Measurements from ENCODE around the gene MTPN.

Gene MTPN

DNA sequence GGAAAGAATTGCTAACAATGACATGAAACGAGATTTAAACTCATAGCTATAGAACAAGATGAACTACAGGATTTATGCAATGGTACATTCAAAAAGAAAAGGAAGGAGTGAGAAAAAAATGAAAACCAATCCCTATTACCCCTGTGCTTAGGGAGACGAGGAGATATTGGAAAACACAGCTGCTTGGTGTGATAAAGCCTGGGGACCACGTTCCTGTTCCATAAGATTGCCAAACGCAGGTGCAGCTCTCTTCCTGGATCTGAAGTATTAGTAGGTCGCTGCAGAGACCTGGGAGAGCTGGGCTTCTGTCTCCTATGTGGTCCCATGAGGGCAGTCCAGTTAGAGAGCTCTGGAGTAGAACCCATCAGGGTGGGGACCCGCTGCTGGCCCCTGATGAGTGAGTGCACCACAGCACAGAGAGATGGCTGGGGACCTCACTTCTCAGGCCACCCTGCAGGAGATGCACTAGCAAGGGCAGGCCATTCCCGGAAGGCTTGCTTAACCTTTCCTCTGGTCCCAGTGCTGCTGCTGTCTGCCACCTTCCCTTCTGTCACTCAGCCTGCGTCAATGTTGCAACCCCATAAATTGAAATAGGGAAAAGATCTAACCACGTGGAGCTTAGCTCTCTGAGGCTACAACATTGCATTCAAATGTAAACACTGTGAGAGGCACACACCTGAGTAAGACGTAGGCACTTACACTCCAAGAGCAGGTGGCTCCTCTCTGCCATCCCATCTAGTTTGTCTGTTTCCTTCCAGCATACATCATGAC lies 57.9 kb downstream of the MTPN start:
- no peak for DNase-seq

DNA sequence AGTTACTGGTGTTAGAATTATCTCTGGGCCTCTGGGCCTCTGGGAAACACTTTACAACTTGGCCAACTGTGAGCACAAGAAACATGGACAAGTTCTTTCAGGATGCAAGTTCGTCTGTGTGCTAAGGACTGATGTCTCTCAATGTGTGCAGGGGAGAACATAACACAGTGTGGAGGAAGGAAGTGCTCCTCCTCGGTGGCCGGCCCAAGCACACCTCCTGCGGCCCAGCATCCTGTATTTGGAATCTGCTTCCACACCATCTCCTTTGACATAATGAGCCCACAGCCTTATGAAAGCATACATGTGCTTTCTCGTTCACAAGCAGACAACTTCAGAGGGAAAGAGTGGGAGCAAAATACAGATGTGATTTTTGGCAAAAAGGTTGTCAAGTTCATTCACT lies 59.0 kb downstream of the MTPN start:
- DNase-seq, result no peak

DNA sequence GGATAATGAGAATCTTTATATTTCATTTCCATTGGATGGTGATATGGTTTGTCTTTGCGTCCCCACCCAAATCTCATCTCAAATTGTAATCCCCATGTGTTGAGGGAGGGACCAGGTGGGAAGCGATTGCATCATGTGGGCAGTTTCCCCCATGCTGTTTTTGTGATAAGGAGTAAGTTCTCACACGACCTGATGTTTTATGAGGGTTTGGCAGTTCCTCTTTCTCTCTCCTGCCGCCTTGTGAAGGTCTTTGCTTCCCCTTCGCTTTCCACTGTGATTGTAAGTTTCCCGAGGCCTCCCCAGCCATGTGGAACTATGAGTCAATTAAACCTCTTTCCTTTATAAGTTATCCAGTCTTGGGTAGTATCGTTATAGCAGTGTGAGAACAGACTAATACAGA lies 59.4 kb downstream of the MTPN start:
- DNase-seq, result peak; percentile 62

DNA sequence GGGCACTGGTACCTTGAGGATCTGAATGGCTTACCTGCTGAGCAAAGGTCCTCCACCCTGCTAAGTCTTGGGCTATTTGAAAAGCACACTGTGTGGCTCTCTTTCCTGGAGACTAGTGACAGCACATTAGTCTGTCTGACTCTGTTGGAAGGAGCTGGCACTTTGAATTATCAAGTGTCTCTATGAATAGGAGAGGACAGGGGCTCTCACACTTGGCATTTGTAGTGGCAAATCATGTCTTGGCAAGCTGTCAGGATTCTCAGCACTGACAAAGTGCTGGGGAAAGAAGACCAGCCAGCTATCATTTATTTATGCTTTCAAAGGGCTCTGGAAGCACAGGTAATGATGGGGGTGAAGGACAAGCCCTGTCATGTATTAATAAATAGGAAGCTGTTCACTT lies 62.8 kb downstream of the MTPN start:
- no peak for DNase-seq

DNA sequence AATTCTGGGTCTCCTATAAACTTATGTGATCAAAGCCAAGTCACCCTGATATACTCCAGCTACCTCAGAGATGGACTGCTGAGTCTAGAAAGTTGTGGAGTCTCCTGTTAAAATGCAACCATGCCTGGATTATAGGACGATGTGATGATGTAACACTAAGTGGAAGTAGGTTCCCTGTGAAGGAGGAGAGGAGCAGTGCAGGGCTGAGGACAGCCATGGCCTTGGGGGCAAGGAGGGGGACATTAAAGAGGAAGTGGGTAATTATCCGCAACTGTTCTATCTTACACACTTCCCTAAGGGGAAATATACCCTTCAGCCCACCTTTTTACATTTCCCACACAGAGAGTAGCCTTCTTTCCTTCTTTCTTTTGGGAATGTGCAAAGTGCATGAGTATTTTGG lies 63.8 kb downstream of the MTPN start:
- DNase-seq, result no peak

DNA sequence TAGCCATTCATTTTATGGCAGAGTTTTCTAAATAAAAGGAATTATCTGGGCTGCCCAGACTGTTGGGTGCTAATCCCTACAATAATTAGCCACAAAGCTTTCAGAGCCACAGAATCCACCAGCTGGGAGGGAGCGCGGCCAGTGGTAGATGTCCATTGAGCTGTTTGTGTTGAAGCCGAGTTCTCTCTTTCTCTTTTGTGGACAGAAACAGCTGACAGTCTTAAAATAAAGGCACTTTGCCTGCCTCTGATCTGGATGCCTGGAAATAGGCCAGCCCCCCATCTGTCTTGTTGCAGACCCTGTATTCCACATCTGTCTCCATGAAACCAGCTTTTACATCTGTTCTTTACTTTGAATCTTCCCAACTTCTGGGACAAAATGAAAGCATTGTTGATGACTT lies 66.1 kb downstream of the MTPN start:
- DNase-seq, result no peak

DNA sequence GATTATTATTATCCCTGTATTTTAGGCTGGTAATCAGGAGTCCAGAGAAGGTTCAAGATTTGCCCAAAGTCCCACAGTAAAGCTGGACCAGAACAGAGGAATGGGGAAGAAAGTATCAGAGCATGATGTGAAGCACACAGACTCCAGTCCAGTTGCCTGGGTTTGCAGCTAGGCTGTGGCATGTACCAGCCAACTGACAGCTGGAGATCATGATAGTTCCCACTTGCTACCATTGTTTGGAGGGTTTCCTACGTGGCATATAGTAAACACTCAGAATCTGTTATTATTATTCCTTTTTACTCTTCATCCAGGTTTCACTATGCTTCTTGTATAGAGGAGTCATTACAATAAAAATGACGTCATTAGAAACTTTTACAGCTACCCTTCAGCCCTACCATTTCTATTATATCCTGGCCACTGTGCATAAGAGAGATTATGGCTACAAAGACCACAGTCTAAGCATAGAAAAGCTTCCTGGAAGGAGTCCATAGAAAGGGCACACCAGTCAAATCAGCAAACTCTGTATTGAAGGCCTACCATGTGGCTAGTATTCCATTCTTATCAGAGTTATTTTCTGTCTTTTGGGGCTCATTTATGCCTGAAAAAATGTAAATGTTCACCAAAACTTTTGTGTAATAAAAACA lies 66.6 kb downstream of the MTPN start:
- no peak for DNase-seq

DNA sequence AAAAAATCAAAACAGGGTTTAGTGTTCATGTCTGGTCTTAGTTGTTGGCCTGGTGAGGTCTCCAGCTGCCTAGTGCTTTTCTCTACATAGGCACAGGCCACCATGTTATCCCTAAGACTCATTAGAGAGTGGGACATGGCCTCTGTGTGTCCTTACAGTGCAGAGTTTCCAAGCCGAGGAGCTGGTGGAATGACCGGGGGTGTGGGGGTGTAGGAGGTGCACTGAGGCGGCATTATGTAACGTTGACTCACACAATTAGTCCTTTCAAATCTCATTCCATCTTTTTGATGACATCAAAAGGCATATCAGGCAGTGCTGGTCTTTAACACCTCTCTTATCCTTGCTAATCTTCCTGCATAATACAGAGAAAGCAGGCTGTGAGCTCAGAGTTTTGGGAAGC lies 71.3 kb downstream of the MTPN start:
- DNase-seq, result no peak

DNA sequence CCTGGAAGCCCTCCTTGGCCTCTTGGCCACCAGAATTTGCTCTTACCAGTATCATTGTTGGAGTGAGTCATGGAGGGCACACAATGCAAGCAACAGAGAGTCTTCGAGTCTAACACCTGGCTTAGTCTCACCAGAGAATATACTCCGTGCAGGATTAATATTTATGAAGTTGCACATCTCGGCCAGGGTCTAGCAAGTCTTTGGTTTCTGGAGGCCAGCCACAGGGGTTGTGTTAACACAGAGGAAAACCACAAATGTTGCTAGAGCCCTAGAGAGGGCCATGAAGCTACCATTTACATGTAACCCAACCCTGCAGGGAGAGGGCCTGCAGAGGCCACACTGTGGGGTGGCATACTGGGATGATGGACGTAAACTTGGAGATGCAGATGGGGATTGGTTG lies 71.8 kb downstream of the MTPN start:
- no peak for DNase-seq

DNA sequence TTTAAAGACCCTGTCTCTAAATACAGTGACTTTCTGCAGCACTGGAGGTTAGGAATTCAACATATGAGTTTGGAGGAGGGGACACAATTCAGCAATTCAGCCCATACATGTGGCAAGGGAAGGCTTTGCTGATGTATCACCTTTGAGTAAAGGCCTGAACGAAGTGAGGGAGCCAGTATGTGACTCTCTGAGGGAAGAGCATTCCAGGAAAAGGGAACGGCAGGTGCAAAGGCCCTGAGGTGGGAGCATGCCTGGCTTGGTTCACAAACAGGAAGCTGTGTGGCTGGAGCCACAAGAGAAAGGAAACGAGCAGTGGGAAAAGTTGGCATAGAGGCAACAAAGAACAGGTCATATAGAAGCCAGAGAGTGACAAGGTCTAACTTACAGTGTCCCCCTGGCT lies 72.9 kb downstream of the MTPN start:
- no peak for DNase-seq

DNA sequence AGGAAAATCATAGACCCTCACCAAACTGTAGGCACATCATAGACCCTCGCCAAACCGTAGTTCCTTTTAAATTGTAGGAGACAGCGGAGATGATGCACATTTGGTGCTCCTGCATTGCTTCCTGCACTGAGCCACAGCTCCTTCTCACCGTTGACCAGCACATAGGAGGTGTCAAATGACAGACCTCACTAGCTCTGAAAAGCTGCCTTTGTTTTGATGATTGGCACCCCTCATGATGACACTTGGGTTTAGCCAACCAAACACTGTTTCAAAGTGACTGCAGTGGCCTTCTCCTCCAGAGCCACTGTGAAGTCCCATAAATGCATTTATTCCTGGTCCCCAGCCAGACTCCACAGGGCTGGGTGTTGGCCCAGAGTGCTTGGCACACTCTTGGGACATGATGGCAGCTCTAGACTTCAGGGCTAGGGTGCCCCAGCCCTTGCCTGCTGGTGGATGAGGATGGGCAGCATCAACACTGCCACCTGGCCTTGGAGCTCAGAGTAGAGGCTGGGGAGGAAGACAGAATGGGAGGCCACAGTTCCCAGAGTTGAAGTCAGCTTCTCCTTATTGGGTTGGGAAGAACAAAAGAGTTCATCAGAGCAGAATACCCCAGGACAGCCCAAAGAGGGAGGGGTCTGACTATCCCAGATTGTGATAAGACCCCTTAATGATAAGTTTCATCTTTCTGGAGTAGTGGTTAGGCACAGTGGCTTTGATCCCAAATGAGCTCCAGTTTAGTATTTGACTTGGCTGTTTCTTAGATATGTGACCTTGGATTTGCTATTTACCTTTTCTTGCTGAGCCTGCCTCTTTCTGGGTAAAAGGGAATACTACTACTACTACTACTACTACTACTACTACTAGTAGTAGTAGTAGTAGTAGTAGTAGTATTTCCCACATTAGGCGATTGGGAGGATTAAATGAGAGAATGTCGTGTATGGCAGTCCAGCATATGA lies 75.3 kb downstream of the MTPN start:
- no peak for DNase-seq

DNA sequence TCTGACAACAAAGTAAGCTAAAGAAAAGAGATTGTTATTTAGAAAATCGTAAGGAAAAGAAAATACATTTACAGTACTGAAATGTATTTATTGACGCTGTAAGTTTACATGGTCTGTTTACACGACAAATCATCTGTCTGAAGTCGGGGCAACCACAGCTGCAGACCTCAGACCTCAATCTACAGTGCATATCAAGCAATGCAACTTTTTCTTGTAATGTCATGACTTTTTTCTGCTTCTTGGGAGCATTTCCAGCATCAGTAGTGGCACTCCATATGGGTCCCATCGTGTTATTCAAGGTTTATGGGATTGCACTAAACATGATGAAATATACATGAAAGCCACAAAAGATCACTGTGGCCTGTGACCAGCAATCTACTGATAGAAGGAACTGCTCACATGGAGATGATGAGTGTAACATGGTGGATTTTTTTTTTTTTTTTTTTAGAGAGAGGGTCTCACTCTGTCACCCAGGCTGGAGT lies 77.1 kb downstream of the MTPN start:
- DNase-seq, result no peak

DNA sequence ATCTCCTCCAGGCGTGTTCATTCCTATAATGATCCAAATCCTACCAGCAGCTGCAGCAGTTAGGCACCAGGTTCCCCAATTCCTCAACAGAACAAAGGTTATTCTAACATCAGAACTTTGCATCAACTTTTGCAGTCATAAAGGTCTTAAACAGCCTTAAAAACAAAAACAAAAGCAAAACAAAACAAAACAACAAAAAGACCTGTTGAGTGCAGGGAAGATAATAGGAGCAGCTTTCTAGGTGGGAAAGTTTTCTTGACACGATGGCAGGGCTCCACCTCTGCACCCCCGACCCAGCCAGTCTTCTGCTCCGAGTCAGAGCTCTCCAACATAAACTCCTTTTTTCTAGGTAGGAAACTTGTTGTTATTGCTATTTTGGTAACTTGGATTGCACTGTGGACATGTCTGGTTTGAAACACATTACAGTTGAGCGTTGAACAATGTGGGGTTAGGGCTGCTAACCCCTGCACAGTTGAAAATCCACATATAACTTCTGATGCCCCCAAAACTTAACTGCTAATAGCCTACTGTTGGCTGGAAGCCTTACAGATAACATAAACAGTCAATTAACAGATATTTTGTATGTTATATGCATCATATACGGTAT lies 77.6 kb downstream of the MTPN start:
- DNase-seq, result no peak

DNA sequence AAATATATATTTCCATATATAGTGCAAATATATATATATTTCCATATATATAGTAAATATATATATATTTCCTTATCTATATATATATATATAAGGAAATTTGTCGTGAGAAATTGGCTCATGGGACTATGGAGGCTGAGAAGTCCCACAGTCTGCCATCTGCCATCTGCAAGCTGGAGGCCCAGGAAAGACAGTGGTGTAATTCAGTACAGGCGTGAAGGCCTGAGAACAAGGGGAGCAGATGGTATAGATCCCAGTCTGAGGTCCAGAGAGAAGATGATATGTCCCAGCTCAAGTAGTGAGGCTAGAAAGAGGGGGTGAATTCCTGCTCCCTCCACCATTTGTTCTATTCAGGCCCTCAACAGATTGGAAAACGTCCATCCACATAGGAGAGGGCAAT lies 78.9 kb downstream of the MTPN start:
- DNase-seq, result no peak

DNA sequence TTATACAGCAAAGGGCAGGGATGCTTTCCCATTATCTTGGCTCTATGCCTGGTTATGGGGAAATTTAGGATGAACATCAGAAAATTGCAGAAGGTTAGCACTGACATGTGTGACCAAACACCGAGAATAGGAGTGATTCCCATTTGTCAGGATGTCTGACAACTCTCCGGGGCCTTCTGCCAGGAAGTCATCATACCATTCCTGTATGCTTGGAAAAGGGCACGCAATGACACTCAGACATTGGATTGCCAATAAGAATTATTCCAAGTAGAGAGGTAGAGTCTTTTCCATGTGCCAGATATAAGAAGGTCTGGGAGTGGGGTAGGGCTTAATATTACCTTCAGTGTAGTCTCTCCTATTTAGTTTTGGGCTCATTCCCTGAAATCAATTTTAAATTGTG lies 82.3 kb downstream of the MTPN start:
- DNase-seq, result no peak

DNA sequence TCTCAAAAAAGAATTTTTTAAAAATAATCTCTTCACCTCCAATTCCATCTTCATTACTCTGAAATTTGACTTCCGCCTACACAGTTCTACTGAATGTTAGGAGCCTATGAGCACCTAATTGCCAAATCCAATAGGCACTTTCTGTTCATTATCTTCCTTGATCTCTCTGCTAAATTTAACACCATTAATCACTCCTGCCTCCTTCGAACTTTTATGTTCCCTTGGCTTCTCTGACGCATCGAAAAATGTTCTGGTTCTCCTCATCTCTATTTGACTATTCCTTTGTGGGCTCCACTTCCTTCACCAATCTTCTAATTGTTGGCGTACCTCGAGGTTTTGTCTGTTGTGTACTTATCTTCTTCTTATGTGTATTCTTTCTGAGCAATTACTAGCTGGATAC lies 87.3 kb downstream of the MTPN start:
- no peak for DNase-seq

DNA sequence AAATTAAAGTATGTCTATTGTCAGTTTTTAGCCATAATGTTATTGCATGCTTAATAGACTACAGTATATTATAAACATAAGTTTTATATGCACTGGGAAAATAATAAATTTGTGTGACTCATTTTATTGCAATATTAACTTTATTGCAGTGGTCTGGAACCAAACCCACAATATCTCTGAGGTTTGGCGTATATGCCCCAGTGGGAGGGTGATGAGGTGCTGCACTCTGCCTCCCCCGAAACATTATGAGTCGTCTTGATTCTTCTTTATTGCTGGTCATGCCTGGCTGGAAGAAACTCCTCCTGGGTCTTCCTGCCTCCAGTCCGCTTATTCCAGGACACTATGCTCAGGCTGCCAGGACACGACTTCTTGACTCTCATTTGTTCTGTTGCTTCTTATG lies 88.4 kb downstream of the MTPN start:
- DNase-seq, result no peak

DNA sequence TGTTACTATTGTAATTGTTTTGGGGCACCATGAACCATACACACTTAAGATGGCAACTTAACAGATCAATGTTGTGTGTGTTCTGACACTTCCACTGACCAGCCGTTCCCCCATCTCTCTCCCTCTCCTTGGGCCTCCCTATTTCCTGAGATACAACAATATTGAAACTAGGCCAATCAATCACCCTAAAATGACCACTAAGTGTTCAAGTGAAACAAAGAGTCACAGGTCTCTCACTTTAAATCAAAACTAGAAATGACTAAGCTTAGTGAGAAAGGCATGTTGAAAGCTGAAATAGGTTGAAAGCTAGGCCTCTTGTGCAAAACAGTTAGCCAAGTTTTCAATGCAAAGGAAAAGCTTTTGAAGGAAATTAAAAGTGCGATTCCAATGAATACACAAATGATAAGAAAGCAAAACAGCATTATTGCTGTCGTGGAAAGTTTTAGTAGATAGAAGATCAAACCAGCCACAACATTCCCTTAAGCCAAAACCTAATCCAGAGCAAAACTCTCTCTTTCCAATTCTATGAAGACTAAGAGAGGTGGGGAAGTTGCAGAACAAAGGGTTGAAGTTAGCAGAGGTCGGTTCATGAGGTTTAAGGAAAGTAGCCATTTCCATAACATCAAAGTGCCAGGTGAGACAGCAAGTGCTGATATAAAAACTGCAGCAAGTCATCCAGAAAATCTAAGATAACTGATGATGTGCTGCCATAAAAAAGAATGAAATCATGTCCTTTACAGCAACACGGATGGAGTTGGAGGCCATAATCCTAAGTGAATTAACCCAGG lies 90.6 kb downstream of the MTPN start:
- no peak for DNase-seq

DNA sequence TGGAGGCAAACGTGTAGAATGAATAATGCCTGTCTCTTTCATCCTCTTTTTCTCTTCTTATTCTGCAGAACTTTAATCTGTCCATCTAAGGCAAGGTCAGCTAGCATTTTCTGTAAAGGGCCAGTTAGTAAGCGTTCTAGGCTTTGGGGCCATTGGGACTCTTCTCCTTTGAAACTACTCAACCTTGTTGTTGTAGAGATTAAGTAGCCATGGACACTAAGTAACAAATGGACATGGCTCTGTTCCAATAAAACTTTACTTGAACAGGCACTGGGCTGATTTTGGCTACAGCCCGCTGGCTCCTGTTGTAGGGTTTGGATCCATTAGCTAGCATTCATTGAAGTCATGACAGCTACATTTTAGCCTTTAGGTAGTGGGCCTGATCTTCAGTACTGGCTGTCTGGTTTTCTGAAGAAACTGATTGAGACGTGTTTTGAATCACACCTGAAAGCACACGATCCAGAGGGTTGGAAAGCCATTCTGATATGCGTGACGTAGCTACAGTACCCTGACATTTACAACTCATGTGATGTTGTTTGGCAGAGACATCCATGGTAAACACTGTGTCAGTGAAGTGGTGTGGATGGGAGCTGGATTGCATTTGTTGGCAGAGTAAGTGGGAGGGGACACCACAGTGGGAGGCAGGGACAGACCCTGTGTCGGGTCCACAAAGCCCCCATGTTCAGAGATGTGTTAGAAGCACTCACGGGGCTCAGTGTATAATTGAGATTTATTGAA lies 92.5 kb downstream of the MTPN start:
- no peak for DNase-seq

DNA sequence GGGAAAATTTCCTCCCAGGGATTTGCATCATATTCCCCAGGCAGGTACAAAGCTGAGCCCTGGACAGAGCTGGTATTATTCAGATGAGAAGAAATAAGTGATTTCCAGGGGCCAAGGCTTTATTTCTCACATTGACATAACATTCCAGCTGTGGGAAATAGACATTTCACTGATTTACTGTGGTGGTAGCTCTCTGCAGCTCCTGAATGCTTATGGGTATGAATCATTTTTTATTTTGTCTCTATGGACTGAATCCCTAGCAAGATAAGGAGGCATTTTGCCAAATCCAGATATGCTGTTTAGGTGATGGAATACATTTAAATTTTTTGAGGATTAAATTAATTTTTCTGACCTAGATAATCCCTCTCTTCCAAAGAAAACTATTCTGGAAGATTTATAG lies 97.9 kb downstream of the MTPN start:
- no peak for DNase-seq

DNA sequence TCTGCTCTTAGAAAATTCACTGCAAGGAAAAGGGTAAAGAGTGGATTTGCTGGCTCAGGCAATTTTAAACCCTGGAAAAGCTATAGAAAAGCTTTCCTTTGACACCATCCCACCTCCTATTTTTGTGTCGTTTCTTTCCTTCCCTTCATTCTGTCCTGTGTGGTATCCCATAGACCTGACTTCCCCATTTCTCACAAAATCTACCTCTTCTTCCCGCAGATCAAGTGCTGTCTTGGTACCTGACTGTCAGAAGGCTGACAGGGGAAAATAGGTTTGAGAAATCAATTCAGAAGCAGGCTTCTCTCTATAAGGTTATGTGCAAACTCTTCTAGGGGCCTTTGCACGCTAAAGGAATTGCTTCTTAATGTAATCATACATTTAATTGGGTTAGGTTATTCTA lies 98.9 kb downstream of the MTPN start:
- no peak for DNase-seq

DNA sequence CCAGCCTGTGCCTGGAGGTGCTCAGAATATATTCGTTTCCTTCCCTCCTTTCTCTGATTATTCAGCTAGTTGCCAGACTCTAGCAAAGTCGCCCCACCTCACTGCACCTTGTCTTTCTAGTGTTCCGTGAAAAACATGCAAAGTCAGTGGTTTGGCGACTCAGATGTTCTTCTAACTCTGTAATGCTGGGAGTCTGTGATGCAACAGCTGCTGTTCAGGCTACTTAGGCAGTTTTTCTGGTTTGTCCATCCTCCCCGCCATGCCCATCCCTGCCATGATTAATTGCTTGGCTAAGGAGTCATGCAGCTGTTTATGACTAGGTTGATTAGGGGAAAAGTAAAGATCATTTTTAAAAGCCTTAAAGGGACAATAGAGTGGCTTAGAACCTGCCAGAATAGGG lies 99.4 kb downstream of the MTPN start:
- no peak for DNase-seq
